Stimulated activated CD4-positive, alpha-beta T cell treated with anti-CD3 and anti-CD28 coated beads, Interleukin-2, amount 100 ng/mL, for 48 hours (primary cell): ENCODE results near the gene GNA15.

Experiments used
- DNase-seq, 2 donors: peaks; one replicate each; pipeline ENCODE4 v3.0.0-alpha.2; 2020

Gene GNA15

GRCh38 chr19:3122512-3122870 is 13.3 kb upstream of the GNA15 start:
- DNase-seq = no peak

DNA sequence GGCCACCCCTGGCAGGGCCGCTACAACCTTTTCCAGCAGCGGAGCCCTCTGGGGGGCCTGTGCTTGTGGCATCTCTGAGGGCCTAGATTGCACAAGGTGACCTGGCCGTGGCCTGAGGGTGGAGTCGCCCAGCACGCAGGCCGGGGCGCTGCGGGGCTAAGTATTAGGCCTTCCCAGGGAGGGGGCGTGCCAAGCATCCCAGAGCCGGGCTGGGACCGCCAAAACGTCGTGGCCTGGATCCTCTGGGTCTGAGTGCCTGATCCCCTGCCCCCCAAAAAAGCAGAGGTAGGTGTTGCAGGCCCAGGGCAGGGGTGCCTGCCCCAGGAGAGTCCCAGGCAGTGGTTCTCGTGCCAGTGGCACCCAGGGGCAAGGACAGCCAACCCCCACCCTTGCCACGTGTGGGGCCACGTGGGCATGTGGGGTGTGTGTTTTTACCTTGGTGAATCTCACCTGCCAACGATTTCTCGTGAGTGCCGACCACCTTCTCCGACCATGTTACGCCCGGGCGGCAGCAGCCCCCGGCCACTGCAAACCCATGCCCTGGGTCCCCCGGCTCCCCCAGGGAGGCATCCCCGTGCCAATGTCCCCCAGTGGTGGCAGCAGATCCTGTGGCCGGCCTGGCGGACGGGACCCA is 12.6 kb upstream of the GNA15 start:
- DNase-seq = no peak

GRCh38 chr19:3123956-3124355 is 11.9 kb upstream of the GNA15 start:
- DNase-seq = no peak

GRCh38 chr19:3124630-3125029 is 11.2 kb upstream of the GNA15 start:
- no peak for DNase-seq

DNA sequence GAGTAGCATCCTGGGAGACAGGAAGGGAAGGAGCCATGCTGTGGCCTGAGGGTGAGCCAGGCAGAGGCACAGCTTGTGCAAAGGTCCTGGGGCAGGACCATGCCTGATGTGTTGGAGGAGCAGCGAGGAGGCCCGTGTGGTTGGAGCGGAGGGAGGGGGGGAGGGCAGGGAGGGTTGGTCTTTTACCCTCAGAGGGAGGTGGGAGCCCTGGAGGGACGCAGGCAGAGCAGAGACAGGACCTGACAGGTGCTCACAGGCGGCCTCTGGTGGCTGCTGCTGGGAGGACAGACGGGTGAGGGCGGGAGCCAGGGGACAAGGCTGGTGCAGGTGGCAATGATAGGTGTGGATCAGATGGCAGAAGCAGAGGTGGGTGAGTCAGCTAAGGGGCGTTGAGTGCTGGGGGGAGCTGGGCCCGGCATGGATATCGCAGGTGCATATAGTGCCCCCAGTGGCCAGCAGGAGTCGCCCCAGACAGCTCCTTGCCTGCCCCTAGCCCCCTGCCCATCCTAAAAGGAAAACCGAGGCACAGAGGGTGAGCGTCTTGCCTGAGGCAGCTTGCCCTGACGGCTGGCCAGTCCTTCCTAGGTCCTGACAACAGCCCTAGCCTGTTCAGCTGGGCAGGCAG is 9.8 kb upstream of the GNA15 start:
- DNase-seq = peak; percentile 83 to 84

- DNase-seq = no peak
These were observed 6.7 kb upstream of the GNA15 start for GRCh38 chr19:3129112-3129511.

DNA sequence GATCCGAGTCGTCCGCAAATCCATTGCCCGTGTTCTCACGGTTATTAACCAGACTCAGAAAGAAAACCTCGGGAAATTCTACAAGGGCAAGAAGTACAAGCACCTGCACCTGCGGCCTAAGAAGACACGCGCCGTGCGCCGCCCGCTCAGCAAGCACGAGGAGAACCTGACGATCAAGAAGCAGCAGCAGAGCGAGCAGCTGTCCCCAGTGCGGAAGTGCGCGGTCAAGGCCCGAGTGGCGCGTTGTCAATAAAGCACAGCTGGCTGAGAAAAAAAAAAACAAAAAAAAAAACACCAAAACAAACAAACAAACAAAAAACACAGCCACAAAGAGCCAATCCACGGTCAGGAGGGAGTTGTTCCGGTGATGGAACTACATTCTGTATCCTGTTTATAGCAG is 4.7 kb upstream of the GNA15 start:
- DNase-seq = no peak

DNA sequence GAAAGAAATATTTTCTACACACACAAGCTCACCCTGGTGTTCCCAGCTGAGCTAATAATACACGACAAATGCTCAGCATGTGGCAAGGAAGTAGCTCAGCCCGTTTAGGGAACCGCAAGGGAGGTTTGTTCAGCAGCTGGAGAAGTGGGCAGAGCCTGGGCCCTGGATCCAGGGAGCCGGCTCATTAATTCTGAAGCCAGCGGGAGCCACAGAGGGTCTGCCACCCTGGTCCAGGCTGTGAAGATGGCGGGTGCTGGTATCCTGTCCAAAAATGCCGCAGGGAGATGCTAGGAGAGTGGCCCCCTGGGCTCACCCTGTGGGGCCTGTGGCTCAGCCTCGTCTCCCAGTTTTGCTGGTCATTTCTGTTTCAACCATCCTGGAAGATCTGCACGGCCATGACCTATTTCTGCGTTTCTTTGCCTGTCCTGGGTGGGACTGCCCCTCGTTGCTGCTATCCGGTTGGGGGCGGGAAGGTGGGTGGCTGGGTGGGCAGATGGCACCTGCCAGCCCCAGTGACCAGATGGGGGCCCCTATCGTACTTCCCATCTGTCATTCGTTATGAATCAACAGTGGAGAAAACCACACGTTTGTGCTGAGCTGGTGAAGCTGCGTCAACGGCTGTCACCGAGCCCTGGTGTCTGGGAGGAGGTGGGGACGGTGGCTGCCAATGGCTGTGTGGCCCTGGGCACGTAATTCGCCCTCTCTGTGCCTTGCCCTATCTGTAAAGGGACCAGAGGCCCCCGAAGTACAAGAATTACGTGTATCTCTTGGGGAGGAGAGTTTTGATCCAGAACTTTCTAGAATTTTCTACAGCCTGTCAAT is 2.7 kb upstream of the GNA15 start:
- DNase-seq = peak; percentile 72 to 73

DNA sequence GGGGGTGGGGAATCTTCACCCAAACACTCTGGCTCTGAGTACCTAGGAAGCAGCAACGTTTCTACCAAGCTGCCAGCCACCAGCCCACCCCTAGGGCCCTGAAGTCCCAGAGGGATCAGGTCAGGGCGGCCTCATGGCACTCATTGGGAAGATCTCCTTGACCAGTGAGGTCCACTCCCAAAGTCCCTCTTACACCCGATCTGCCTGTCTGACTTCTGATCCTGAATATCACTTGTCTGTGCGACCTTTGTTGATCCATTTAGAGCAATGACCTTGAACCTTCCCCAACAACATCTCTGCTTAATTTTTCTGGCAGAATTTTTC is 2.1 kb upstream of the GNA15 start:
- DNase-seq = no peak

DNA sequence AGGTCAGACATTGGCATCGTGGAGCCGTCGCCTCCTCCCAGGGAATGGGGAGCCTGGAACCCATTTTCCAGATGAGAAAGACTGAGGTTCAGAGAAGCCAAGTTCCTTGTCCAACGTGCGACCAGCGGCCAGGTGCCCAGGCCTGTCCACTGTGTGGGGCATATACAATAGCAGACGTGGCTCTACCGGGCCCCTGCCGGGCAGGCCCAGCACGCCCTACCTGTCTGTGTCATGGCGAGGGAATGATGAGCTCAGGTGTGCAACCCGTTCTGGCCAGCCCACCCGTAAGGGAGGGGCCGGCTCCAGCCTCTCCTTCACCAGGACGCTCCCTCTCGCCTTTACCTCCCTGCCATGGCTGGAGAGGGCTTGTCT is 837 bp downstream of the GNA15 start:
- no peak for DNase-seq

GRCh38 chr19:3137119-3137518 is 1.3 kb downstream of the GNA15 start:
- DNase-seq = no peak

DNA sequence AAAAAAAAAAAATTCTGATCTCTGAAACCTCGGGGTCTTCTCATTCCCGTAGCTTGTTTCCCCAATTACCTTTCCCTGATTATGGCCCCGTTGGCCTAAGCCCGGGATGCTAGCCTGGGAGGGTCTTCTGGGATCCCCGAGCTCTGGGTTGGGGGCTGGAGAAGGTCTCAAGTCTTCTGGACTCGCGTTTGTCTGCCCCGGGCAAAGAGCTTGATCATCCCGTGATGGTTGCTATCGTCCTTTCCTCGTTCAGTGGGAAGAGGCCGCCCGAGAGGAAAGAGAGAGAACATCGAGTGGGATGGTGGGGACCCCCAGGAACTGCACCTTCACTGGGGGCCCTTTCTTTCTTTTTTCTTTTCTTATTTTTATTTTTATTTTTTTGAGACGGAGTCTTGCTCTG is 2.4 kb downstream of the GNA15 start:
- no peak for DNase-seq

GRCh38 chr19:3140667-3141038 is 4.8 kb downstream of the GNA15 start:
- DNase-seq = no peak

- peak; percentile 45 to 46 for DNase-seq
These were observed 6.4 kb downstream of the GNA15 start for GRCh38 chr19:3142292-3142670.

GRCh38 chr19:3142781-3143337 is 7.0 kb downstream of the GNA15 start:
- no peak for DNase-seq

DNA sequence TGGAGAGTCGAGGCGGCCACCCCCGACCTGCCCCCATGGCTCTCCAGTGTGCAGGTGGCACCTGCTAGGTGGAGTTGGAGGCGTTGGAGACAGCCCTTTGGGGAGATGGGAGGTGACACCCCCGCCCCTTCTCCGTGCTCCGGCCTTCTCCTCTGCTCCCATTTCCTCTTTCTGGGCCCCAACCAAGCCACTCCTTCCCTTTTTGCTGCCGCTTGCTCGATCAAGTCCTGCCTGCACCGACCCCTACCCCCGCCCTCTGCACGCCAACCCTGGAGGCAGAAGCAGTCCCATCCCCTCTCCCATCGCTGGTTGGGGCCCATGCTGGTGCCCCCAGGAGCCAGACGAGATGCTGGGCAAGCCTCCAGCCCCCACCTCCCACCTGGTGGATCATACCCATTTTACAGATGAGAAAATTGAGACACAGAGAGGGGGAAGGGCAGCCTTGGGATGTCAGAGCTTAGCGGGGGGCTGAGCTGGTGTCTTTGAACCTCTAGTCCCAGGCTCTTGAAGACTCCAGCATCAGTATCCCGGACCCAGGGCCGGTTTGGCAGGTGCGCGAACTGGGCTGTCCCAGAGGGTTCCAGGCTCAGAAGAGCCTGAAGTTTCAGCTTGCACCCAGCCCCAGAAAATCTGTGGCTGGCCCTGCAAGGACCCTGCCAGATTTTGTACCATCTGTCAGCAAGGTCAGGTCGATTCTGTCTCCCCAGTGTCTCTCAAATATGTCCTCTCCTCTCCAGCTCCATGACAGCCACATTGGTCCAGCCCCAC is 10.3 kb downstream of the GNA15 start:
- DNase-seq = no peak

- DNase-seq = peak; percentile 75 to 77
These were observed 10.9 kb downstream of the GNA15 start for GRCh38 chr19:3146677-3147100.

- DNase-seq = no peak
These were observed 12.7 kb downstream of the GNA15 start for GRCh38 chr19:3148503-3148902.

DNA sequence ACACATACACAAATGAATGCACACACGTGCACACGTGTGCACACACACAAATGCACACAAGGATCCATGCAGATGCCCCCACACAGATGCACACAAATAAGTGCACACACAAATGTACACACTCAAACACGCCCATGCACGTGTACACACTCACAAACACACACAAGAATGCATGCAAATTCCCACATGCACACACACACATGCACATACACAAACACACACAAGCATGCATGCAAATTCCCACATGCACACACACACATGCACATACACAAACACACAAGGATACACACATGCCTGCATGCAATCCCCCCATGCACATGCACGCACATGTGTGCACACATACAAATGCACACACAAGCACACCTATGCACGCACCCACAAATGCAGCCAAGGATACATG is 13.3 kb downstream of the GNA15 start:
- no peak for DNase-seq

- DNase-seq = no peak
These were observed 14.0 kb downstream of the GNA15 start for GRCh38 chr19:3149526-3150505.

- DNase-seq = no peak
These were observed 15.0 kb downstream of the GNA15 start for GRCh38 chr19:3150739-3151329.
